H9 (cell line): ENCODE measurements around the gene KLHL41. TPM values are rescaled to one million over a fixed set of nuclear protein-coding genes. Genes with fewer than 3 reads are reported as not detected.

Experiments
- DNase-seq: peaks from one replicate; pipeline ENCODE4 v3.0.0-alpha.2; 2017
- H2AFZ ChIP-seq: one replicate; pipeline ENCODE4 v1.6.1; 2013; ENCODE audit warnings: mild to moderate bottlenecking, low read length, control low read depth, moderate library complexity
- H2AK5ac ChIP-seq: 2 replicates; pipeline ENCODE4 v1.6.1; 2013; ENCODE audit warnings: low read length, control low read depth, mixed read lengths; ENCODE audit not compliant: insufficient read length
- H2BK120ac ChIP-seq: one replicate; pipeline ENCODE4 v1.6.1; 2013; ENCODE audit warnings: low read depth, mild to moderate bottlenecking, low read length, control low read depth, inconsistent platforms; ENCODE audit not compliant: poor library complexity, severe bottlenecking
- H2BK12ac ChIP-seq: 2 replicates; pipeline ENCODE4 v1.6.1; 2013; ENCODE audit warnings: low read length, control low read depth, mixed read lengths, low read depth; ENCODE audit not compliant: insufficient read length
- H2BK15ac ChIP-seq: 2 replicates; pipeline ENCODE4 v1.6.1; 2013; ENCODE audit warnings: low read depth, low read length, control low read depth
- H2BK20ac ChIP-seq: one replicate; pipeline ENCODE4 v1.6.1; 2013; ENCODE audit warnings: low read depth, mild to moderate bottlenecking, low read length, control low read depth, inconsistent platforms; ENCODE audit not compliant: poor library complexity, severe bottlenecking
- H2BK5ac ChIP-seq: 2 replicates; pipeline ENCODE4 v1.6.1; 2013; ENCODE audit warnings: low read length, control low read depth, mixed read lengths; ENCODE audit not compliant: insufficient read length
- H3K14ac ChIP-seq: 2 replicates; pipeline ENCODE4 v1.6.1; 2013; ENCODE audit warnings: low read length, control low read depth; ENCODE audit not compliant: insufficient read depth
- H3K18ac ChIP-seq: 2 replicates; pipeline ENCODE4 v1.6.1; 2013; ENCODE audit warnings: low read depth, mild to moderate bottlenecking, mixed read lengths, low read length, control low read depth; ENCODE audit not compliant: insufficient read length
- H3K23ac ChIP-seq: 2 replicates; pipeline ENCODE4 v1.6.1; 2013; ENCODE audit warnings: low read length, control low read depth, mixed read lengths, low read depth; ENCODE audit not compliant: insufficient read length
- H3K23me2 ChIP-seq: 2 replicates; pipeline ENCODE4 v1.6.1; 2013; ENCODE audit warnings: low read depth, mild to moderate bottlenecking, mixed read lengths, low read length, control low read depth; ENCODE audit not compliant: insufficient read length, poor library complexity, severe bottlenecking
- H3K27ac ChIP-seq: 2 replicates; pipeline ENCODE4 v1.5.1; 2013; ENCODE audit warnings: low read length, control low read depth, mixed read lengths, low read depth; ENCODE audit not compliant: insufficient read length
- H3K27me3 ChIP-seq: 2 replicates; pipeline ENCODE4 v1.6.1; 2013; ENCODE audit warnings: low read length, control low read depth, inconsistent platforms; ENCODE audit not compliant: insufficient read depth
- H3K4ac ChIP-seq: 2 replicates; pipeline ENCODE4 v1.6.1; 2013; ENCODE audit warnings: low read depth, mild to moderate bottlenecking, control low read depth, inconsistent platforms, low read length, moderate library complexity
- H3K4me1 ChIP-seq: 2 replicates; pipeline ENCODE4 v1.6.1; 2013; ENCODE audit warnings: low read length, control low read depth, inconsistent platforms; ENCODE audit not compliant: insufficient read depth
- H3K4me2 ChIP-seq: 2 replicates; pipeline ENCODE4 v1.6.1; 2013; ENCODE audit warnings: low read length, control low read depth, mixed read lengths; ENCODE audit not compliant: insufficient read length, insufficient read depth
- H3K56ac ChIP-seq: 2 replicates; pipeline ENCODE4 v1.6.1; 2013; ENCODE audit warnings: low read depth, mild to moderate bottlenecking, mixed read lengths, low read length, control low read depth; ENCODE audit not compliant: insufficient read length
- H3K79me1 ChIP-seq: 2 replicates; pipeline ENCODE4 v1.6.1; 2013; ENCODE audit warnings: low read depth, mild to moderate bottlenecking, moderate library complexity, low read length, control low read depth, inconsistent platforms; ENCODE audit not compliant: insufficient read depth, poor library complexity, severe bottlenecking
- H3K79me2 ChIP-seq: 2 replicates; pipeline ENCODE4 v1.6.1; 2013; ENCODE audit warnings: low read length, control low read depth, inconsistent platforms; ENCODE audit not compliant: insufficient read depth
- H3K9ac ChIP-seq: 2 replicates; pipeline ENCODE4 v1.6.1; 2013; ENCODE audit warnings: low read length, control low read depth, mixed read lengths; ENCODE audit not compliant: insufficient read length; ENCODE audit errors: extremely low read depth
- H3K9me3 ChIP-seq: one replicate; pipeline ENCODE4 v1.6.1; 2013; ENCODE audit warnings: low read depth, low read length, inconsistent platforms; ENCODE audit not compliant: control insufficient read depth
- H3T11ph ChIP-seq: one replicate; pipeline ENCODE4 v1.6.1; 2013; ENCODE audit warnings: mild to moderate bottlenecking, low read length, control low read depth, inconsistent platforms
- H4K20me1 ChIP-seq: one replicate; pipeline ENCODE4 v1.6.1; 2013; ENCODE audit not compliant: control insufficient read depth, insufficient read length, insufficient read depth
- H4K5ac ChIP-seq: 2 replicates; pipeline ENCODE4 v1.6.1; 2013; ENCODE audit warnings: low read depth, mild to moderate bottlenecking, mixed read lengths, low read length, control low read depth; ENCODE audit not compliant: insufficient read length
- H4K8ac ChIP-seq: replicated peaks from 2 replicates; pipeline ENCODE4 v1.6.1; 2013; ENCODE audit warnings: low read length, control low read depth, mixed read lengths, low read depth; ENCODE audit not compliant: insufficient read length
- H4K91ac ChIP-seq: 2 replicates; pipeline ENCODE4 v1.6.1; 2013; ENCODE audit warnings: low read depth, mild to moderate bottlenecking, moderate library complexity, mixed read lengths, low read length, control low read depth; ENCODE audit not compliant: insufficient read length
- H3K27ac Mint-ChIP-seq, 3 experiments: 2 replicates in 2 of 3; 3 replicates in 1 of 3; pipeline ENCODE4 v1.8.0; 2020 to 2021; ENCODE audit warnings: mixed read lengths in 3 of 3, mild to moderate bottlenecking in 1 of 3, moderate library complexity in 1 of 3
- H3K27me3 Mint-ChIP-seq: 2 replicates; pipeline ENCODE4 v1.8.0; 2021; ENCODE audit warnings: low read depth, mild to moderate bottlenecking, moderate library complexity, mixed read lengths
- H3K36me3 Mint-ChIP-seq, 3 experiments: 2 replicates in 2 of 3; 3 replicates in 1 of 3; pipeline ENCODE4 v1.8.0; 2020 to 2021; ENCODE audit warnings: low read depth in 3 of 3, mixed read lengths in 3 of 3; ENCODE audit not compliant: insufficient read depth in 1 of 3
- H3K4me1 Mint-ChIP-seq, 2 experiments: 2 replicates each; pipeline ENCODE4 v1.8.0; 2020; ENCODE audit warnings: mixed read lengths in 2 of 2
- H3K4me3 Mint-ChIP-seq, 2 experiments: 2 replicates in 1 of 2; 3 replicates in 1 of 2; pipeline ENCODE4 v1.8.0; 2020 to 2021; ENCODE audit warnings: mild to moderate bottlenecking in 2 of 2, mixed read lengths in 2 of 2, moderate library complexity in 1 of 2
- H3K9me3 Mint-ChIP-seq, 2 experiments: 2 replicates in 1 of 2; 3 replicates in 1 of 2; pipeline ENCODE4 v1.8.0; 2020; ENCODE audit warnings: mild to moderate bottlenecking in 2 of 2, mixed read lengths in 2 of 2, moderate library complexity in 1 of 2
- total RNA-seq: library from RNA; stranded (reverse); gene quantifications from 2 replicates; pipeline ENCODE4 v1.2.1, GENCODE V29; 2021
- TF ChIP-seq, protein P1 (sequence below): fragments of 200-600 bp; sonication (generic); conservative IDR thresholded peaks from 3 replicates; pipeline ENCODE4 v1.8.0; 2021; ENCODE audit warnings: antibody characterized with exemption, mild to moderate bottlenecking

The KLHL41 gene
- total RNA-seq, 1 experiment from 2014 or later: not detected

DNA sequence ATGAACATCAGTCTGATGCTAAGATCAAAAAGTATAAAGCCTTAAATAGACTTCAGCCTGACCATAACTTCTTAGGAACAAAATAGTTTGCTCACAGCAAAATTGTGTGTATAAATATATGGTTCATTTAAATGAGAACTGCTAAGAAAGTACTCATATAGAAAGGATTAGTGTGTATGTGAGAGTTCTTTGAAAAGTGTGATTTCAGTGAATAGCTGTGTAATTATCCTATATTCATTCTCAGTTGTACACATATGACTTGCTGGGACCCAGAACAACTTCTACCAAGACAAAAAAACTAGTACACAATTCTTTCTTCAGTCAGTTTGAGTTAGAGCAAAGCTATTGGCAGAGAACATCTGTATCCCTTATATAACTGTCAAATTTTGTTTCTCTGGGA is 23.0 kb upstream of the KLHL41 start:
- Mint-ChIP-seq H3K27me3 (peaks cover 22% of the 10 kb centered on the region), H3K4me1 (no peaks in the 10 kb centered on the region), H3K9me3 (peaks cover 3 to 4% of the 10 kb centered on the region in 2 experiments; a peak in 4 of 5 replicates), H3K27ac (no peak overlapping the region), H3K4me3 (no peak overlapping the region), H3K36me3 (peaks cover 0 to 4% (median 0%) of the 10 kb centered on the region in 3 experiments; a peak in 2 of 7 replicates)
- no peak overlapping the region for H2AK5ac ChIP-seq
- H4K5ac ChIP-seq: no peak overlapping the region
- no peak overlapping the region for H2AFZ ChIP-seq
- H3K9ac ChIP-seq: no peak overlapping the region
- H3K4ac ChIP-seq: no peak overlapping the region
- H2BK15ac ChIP-seq: no peak overlapping the region
- H3K23me2 ChIP-seq: no peaks in the 10 kb centered on the region
- H3K27me3 ChIP-seq: peaks cover 3% of the 10 kb centered on the region; the same call in 1 of the 2 replicates
- H4K8ac ChIP-seq: no peak overlapping the region
- H3K79me1 ChIP-seq: no peaks in the 10 kb centered on the region
- H3K79me2 ChIP-seq: no peaks in the 10 kb centered on the region
- H2BK20ac ChIP-seq: no peak overlapping the region
- H3K56ac ChIP-seq: no peak overlapping the region
- no peaks in the 10 kb centered on the region for H3K4me1 ChIP-seq
- no peak overlapping the region for H4K91ac ChIP-seq
- no peak overlapping the region for H2BK12ac ChIP-seq
- no peak overlapping the region for H3K27ac ChIP-seq
- no peak overlapping the region for H2BK120ac ChIP-seq
- H3K23ac ChIP-seq: no peak overlapping the region
- no peak overlapping the region for H3K14ac ChIP-seq
- no peak overlapping the region for H3K4me2 ChIP-seq
- no peak overlapping the region for H3K18ac ChIP-seq
- no peaks in the 10 kb centered on the region for H4K20me1 ChIP-seq
- TF ChIP-seq, protein P1, sequence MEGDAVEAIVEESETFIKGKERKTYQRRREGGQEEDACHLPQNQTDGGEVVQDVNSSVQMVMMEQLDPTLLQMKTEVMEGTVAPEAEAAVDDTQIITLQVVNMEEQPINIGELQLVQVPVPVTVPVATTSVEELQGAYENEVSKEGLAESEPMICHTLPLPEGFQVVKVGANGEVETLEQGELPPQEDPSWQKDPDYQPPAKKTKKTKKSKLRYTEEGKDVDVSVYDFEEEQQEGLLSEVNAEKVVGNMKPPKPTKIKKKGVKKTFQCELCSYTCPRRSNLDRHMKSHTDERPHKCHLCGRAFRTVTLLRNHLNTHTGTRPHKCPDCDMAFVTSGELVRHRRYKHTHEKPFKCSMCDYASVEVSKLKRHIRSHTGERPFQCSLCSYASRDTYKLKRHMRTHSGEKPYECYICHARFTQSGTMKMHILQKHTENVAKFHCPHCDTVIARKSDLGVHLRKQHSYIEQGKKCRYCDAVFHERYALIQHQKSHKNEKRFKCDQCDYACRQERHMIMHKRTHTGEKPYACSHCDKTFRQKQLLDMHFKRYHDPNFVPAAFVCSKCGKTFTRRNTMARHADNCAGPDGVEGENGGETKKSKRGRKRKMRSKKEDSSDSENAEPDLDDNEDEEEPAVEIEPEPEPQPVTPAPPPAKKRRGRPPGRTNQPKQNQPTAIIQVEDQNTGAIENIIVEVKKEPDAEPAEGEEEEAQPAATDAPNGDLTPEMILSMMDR: no peak
- no peaks in the 10 kb centered on the region for H3K9me3 ChIP-seq
- no peak overlapping the region for H3T11ph ChIP-seq
- no peak for DNase-seq
- no peak overlapping the region for H2BK5ac ChIP-seq
